ENCODE measurements around the gene IGSF21.
"Not testable (repeated sequence)": the region's sequence is repeated elsewhere in the genome, so short reads cannot be mapped to it uniquely, and the experiment has no call there.

The IGSF21 gene

GRCh38 chr1:18340158-18340764 lies 232.7 kb downstream of the IGSF21 start:
- DNase-seq = no peak

- no peak for DNase-seq
Measured at GRCh38 chr1:18340787-18341186, 233.2 kb downstream of the IGSF21 start.

DNA sequence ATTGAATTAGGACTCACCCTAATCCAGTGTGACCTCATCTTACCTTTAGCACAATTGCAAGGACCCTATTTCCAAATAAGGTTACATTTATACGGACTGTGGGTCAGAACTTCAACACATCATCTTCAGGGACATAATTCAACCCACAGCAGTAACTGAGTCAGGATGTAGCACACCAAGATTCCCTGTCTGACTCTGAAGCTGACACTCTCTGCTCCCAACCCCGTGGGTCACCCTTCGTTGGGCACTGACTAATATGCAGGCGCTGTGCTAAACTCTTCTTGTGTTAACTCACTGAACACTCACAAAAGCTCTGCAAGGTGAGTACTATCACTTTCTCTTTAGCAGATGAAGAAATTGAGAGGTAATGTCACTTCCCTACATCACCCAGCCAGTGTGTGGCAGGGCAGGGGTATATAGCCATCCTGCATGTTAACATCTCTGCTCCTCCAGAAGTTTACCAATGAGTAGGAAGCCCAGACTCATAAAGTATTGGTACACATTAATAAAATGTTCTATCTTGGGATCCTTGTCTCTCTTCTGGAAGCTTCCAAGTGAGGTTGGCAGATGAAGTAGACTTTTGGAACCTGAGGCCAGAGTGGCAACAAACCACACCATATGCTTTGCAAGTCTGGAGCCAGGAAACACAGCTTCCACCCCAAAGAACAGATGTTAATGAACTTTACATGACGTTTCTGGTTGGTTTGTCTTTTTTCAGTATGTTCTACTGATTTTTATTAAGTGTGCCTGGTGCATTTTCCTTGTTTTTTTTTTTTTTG lies 233.9 kb downstream of the IGSF21 start:
- DNase-seq = no peak

GRCh38 chr1:18342744-18343143 lies 235.1 kb downstream of the IGSF21 start:
- no peak for DNase-seq

DNA sequence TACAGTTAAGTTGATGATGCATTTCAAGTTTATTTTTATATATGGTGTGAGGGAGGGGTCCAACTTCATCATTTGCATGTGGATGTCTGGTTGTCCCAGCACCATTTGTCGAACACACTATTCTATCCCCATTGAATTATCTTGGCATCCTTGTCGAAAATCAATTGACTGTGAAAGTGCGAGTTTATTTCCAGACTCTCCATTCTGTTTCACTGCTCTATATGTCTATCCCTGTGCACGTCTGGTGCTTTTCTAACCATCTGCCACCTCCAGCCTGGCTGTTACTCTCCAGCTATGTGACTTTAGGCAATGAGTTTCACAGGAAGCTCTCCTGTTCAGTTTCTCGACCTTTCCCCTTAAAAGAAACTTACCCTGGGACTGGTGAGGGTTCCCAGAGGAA lies 236.0 kb downstream of the IGSF21 start:
- no peak for DNase-seq

GRCh38 chr1:18344755-18345154 lies 237.2 kb downstream of the IGSF21 start:
- no peak for DNase-seq

GRCh38 chr1:18347559-18347958 lies 240.0 kb downstream of the IGSF21 start:
- DNase-seq = no peak

GRCh38 chr1:18348354-18348753 lies 240.8 kb downstream of the IGSF21 start:
- DNase-seq = no peak

DNA sequence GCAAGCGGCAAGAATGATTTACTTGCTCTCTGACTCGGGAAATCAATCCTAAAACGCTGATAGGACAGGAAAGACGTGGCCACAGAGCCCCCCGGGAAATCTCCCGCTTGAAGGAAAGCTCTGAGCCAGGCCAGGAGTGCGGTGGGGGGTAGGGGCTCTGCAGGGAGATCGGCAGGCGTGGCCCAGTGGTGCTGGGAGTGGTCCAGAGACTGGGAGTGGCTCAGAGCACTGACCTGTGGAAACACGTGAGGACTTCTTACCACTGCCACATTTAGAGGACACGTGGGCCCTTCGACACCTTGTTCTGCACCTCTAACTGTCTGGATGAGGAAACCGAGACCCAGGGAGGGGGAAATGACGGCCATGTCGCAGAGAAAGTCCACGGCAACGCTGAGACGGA lies 243.1 kb downstream of the IGSF21 start:
- DNase-seq = no peak

- no peak for DNase-seq
Measured at GRCh38 chr1:18351735-18352134, 244.1 kb downstream of the IGSF21 start.

GRCh38 chr1:18352636-18353265 lies 245.2 kb downstream of the IGSF21 start:
- no peak for DNase-seq

- DNase-seq = no peak
Measured at GRCh38 chr1:18353528-18353927, 245.9 kb downstream of the IGSF21 start.

- no peak for DNase-seq
Measured at GRCh38 chr1:18353992-18354391, 246.4 kb downstream of the IGSF21 start.

DNA sequence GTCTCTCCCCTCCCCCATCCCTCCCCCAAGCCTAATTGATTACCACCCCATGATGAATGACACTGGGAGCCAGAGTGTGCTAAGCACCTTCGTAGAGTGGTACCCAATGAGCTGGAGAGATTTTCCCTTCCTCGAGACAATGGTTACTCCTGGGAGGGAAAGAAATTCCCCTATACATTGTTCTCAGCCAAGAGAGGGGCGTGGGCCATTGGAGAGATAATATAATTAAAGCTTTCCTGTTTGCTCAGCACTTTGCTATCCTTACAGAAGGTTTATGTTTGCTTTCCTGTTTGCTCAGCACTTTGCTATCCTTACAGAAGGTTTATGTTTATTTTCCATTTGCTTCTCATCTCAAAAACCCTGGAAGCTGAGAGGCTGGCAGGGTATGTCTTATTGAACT lies 247.0 kb downstream of the IGSF21 start:
- no peak for DNase-seq

DNA sequence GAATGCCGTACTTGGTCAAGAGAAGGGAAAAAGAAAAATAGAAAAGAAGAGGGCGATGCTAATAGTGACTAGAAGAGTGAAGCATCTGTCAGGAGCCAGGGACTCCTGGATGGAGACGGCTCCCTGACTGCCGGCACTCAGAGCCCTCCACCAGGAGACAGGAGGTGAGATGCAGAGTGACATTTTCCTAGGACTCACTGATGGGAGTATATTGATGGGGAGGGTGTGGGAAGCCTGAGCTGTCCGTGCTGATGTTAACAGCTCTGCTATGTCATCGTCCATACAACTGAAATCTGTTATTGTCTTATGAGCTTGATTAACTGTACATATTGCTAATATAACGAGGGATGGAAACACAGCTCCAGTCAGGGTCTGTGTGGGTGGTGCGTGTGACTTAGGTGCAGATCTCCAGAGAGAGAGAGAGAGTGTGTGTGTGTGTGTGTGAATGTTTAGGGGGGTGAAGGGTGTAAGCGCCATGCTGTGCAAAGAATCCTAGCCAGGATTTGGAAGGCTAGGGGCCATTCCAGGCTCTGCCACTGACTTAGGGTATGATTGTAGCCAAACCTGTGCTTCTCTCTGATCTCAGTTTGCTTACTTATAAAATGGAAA lies 250.1 kb downstream of the IGSF21 start:
- no peak for DNase-seq

DNA sequence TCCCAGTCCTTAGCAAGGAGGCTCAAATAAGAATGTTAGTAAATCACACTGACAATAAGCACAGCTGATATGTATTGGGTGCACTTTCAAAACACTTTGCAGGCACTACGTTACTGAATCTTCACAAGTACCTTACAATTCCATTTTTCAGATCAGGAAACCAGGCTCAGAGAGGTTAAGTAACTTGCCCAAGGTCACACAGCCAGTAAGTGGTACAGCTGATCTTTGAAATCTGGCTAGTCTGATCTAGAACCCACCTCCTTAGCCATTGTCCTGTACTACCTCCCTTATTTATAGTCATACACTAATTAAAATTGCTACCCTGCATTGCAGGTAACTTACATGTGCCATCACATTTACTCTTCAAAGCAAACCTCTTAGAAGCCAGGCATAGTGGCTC lies 251.0 kb downstream of the IGSF21 start:
- DNase-seq = no peak

GRCh38 chr1:18360251-18360650 lies 252.7 kb downstream of the IGSF21 start:
- DNase-seq = no peak

DNA sequence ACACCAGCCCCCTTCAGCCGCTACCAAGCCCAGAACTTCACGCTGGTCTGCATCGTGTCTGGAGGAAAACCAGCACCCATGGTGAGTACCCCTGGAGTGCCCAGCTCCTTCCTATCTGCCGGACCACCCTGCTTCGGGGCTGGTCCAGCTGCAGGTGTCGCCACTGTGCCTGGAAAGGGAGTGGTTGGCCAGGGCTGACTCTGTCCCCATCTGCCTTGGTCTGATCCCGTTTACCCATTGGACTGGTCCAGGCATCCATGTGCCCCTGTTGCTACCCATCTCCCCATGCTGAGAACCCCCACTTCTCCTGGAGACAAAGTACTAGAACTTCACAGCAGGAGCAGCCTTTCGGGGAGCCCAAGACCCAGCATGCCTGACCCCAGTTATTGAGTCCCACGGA lies 254.6 kb downstream of the IGSF21 start:
- no peak for DNase-seq

- no peak for DNase-seq
Measured at GRCh38 chr1:18363436-18363835, 255.8 kb downstream of the IGSF21 start.

GRCh38 chr1:18365099-18365705 lies 257.6 kb downstream of the IGSF21 start:
- DNase-seq = no peak

DNA sequence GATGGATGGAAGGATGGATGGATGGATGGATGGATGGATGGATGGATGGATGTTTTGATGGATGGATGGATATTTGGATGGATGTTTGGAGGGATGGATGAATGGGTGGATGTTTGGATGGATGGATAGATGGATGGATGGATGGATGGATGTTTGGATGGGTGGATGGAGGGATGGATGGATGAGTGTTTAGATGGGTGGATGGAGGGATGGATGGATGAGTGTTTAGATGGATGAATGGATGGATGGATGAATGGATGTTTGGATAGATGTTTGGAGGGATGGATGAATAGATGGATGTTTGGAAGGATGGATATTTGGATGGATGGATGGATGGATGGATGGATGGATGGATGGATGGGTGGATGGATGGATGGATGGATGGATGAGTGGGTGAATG lies 264.9 kb downstream of the IGSF21 start:
- DNase-seq = not testable (repeated sequence)

DNA sequence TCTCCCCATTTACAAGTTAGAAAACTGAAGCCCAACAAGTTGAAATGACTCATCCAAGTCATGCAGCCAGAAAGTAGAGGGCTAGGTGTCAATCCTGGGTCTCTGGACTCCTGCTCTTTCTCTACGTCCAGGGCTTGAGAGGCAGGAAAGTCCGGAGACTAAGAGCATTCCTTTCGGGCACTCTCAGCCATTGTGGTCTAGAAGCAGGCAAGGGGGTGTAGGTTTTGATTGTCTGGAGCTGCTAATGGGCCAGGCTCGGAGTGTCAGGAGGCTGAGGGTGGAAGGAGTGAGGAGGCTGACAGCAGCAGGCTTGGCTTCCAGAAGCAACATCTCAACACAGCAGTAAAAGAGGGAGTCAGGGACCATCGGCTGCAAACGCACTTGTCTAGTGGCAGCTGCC lies 265.6 kb downstream of the IGSF21 start:
- no peak for DNase-seq

GRCh38 chr1:18373882-18374493 lies 266.4 kb downstream of the IGSF21 start:
- DNase-seq = peak; percentile 55
